ENCODE measurements around the gene GLDC.

- TF ChIP-seq CTCF (IDR thresholded peaks at IDR 0.05): no peak
- TF ChIP-seq POLR2A (IDR thresholded peaks at IDR 0.05): no peak
Observed at GRCh38 chr9:6506571-6506970, 139.0 kb downstream of the GLDC start.

Measured in lower leg skin (tissue), 3 donors.